Sigmoid colon (tissue), 4 donors: ENCODE data around the gene USPL1.

Experiments used
- CTCF ChIP-seq, 4 experiments: fragments of 450-650 bp in 3 of 4; fragments of 200-600 bp in 1 of 4; IDR thresholded peaks; one replicate each; pipeline ENCODE4 v1.5.1; 2016 to 2019; ENCODE audit warnings: antibody characterized with exemption in 4 of 4, mild to moderate bottlenecking in 3 of 4, moderate library complexity in 2 of 4
- POLR2A ChIP-seq, 2 donors: fragments of 450-650 bp; IDR thresholded peaks; one replicate each; pipeline ENCODE4 v1.6.1; 2016; ENCODE audit warnings: antibody characterized with exemption in 2 of 2, mild to moderate bottlenecking in 2 of 2, moderate library complexity in 2 of 2
- POLR2AphosphoS5 ChIP-seq, 4 donors: sonication (generic); formaldehyde crosslinking; IDR thresholded peaks; one replicate each; pipeline ENCODE4 v1.6.1; 2017; ENCODE audit warnings: antibody characterized with exemption in 4 of 4

GRCh38 chr13:30689752-30690151 lies 72.0 kb downstream of the USPL1 start:
- TF ChIP-seq CTCF (IDR thresholded peaks at IDR 0.05) (no peak), POLR2A (IDR thresholded peaks at IDR 0.05) (no peak), POLR2AphosphoS5 (IDR thresholded peaks at IDR 0.05) (no peak)
